ENCODE results near the gene MLN.

Gene MLN

DNA sequence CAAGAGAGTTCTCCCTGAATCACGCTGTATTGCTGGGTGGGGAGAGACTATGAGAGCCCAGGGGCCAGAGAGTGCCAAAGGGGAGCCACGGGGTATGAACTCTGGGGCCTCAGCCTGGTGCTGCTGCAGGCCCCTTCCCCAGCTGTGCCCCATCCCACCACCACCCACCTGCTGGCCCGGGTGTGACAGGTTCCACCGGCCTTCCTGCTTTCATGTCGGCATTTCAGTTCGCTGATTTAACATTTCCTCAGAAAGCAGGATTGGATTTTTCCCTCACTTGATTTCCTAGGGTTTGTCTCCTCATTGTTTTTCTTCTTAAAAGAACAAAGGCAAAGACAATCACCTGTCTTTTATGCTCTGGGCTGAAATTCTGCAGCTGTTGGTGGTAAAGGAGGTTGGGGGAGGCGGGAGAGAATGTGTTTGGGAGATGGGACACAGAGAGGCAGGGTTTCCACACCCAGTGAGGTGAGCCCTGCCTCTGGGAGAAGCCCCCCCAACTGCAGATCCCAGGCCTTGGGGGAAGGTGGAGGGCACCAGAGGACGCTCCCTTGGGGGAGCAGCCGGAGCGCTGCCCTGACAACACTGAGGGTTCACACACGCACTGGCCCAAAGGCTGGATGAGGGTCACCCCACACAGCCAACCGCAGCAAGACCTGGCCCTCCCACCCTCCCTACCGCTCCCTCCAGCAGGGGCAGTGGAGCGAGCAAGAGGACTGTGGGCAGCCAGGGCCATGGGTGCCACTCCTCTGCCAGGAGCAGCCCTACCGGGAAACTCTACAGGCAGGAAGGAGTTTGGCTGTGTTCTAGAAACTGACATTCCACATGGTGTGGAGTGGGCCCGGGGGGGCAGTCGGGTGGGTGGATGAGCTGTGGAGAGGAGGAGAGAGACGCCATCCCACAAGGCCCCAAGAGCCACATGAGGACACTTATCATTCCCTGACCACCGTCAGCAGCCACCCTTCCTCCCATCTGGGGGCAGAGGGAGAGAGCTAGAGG is 10.5 kb upstream of the MLN start:
- Histone ChIP-seq H3K27ac (ENCODE audit: low read depth, low read length, poor library complexity, severe bottlenecking) (no peak overlapping the region), H3K4me3 (ENCODE audit: low read depth, low read length, poor library complexity, severe bottlenecking) (no peak overlapping the region), H3K4me2 (ENCODE audit: low read length) (no peak overlapping the region), H3F3A (ENCODE audit: insufficient read depth, low read length) (no peaks in the 10 kb centered on the region), H3K79me2 (ENCODE audit: insufficient read depth, low read length) (no peaks in the 10 kb centered on the region), H3K9me2 (ENCODE audit: low read depth, low read length) (no peaks in the 10 kb centered on the region), H3K27me3 (ENCODE audit: insufficient read depth, low read length) (no peaks in the 10 kb centered on the region), H3K4me1 (ENCODE audit: insufficient read depth, low read length, severe bottlenecking) (no peaks in the 10 kb centered on the region), H3K9me3 (ENCODE audit: low read length) (no peaks in the 10 kb centered on the region), H3K9ac (ENCODE audit: low read length) (no peak overlapping the region), H2AFZ (ENCODE audit: low read length) (no peak overlapping the region), H4K20me1 (ENCODE audit: insufficient read depth, low read length) (no peaks in the 10 kb centered on the region), H3K36me3 (ENCODE audit: insufficient read depth, low read length) (no peaks in the 10 kb centered on the region)
- TF ChIP-seq, protein P1, sequence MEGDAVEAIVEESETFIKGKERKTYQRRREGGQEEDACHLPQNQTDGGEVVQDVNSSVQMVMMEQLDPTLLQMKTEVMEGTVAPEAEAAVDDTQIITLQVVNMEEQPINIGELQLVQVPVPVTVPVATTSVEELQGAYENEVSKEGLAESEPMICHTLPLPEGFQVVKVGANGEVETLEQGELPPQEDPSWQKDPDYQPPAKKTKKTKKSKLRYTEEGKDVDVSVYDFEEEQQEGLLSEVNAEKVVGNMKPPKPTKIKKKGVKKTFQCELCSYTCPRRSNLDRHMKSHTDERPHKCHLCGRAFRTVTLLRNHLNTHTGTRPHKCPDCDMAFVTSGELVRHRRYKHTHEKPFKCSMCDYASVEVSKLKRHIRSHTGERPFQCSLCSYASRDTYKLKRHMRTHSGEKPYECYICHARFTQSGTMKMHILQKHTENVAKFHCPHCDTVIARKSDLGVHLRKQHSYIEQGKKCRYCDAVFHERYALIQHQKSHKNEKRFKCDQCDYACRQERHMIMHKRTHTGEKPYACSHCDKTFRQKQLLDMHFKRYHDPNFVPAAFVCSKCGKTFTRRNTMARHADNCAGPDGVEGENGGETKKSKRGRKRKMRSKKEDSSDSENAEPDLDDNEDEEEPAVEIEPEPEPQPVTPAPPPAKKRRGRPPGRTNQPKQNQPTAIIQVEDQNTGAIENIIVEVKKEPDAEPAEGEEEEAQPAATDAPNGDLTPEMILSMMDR (IDR thresholded peaks at IDR 0.05; ENCODE audit: low read length), result no peak
- no peak for TF ChIP-seq EZH2 (IDR thresholded peaks at IDR 0.05; ENCODE audit: borderline replicate concordance, low read length)

GRCh38 chr6:33813246-33813904 is 9.6 kb upstream of the MLN start:
- Histone ChIP-seq H3K4me1 (ENCODE audit: insufficient read depth, low read length, severe bottlenecking) (no peaks in the 10 kb centered on the region), H3K27me3 (ENCODE audit: insufficient read depth, low read length) (no peaks in the 10 kb centered on the region), H3K9ac (ENCODE audit: low read length) (no peak overlapping the region), H4K20me1 (ENCODE audit: insufficient read depth, low read length) (no peaks in the 10 kb centered on the region), H3K9me2 (ENCODE audit: low read depth, low read length) (no peaks in the 10 kb centered on the region), H3K4me2 (ENCODE audit: low read length) (no peak overlapping the region), H3K36me3 (ENCODE audit: insufficient read depth, low read length) (no peaks in the 10 kb centered on the region), H3K27ac (ENCODE audit: low read depth, low read length, poor library complexity, severe bottlenecking) (no peak overlapping the region), H3K79me2 (ENCODE audit: insufficient read depth, low read length) (no peaks in the 10 kb centered on the region), H3F3A (ENCODE audit: insufficient read depth, low read length) (no peaks in the 10 kb centered on the region), H2AFZ (ENCODE audit: low read length) (no peak overlapping the region), H3K4me3 (ENCODE audit: low read depth, low read length, poor library complexity, severe bottlenecking) (no peak overlapping the region), H3K9me3 (ENCODE audit: low read length) (no peaks in the 10 kb centered on the region)
- TF ChIP-seq EZH2 (IDR thresholded peaks at IDR 0.05; ENCODE audit: borderline replicate concordance, low read length), result no peak
- TF ChIP-seq, protein P1 (IDR thresholded peaks at IDR 0.05; ENCODE audit: low read length), result no peak

- Histone ChIP-seq H3F3A (ENCODE audit: insufficient read depth, low read length) (no peaks in the 10 kb centered on the region), H3K9me3 (ENCODE audit: low read length) (no peaks in the 10 kb centered on the region), H3K4me2 (ENCODE audit: low read length) (no peak overlapping the region), H2AFZ (ENCODE audit: low read length) (no peak overlapping the region), H3K79me2 (ENCODE audit: insufficient read depth, low read length) (no peaks in the 10 kb centered on the region), H3K9ac (ENCODE audit: low read length) (no peak overlapping the region), H3K27ac (ENCODE audit: low read depth, low read length, poor library complexity, severe bottlenecking) (no peak overlapping the region), H3K9me2 (ENCODE audit: low read depth, low read length) (no peaks in the 10 kb centered on the region), H3K4me3 (ENCODE audit: low read depth, low read length, poor library complexity, severe bottlenecking) (no peak overlapping the region), H3K27me3 (ENCODE audit: insufficient read depth, low read length) (no peaks in the 10 kb centered on the region), H3K4me1 (ENCODE audit: insufficient read depth, low read length, severe bottlenecking) (no peaks in the 10 kb centered on the region), H3K36me3 (ENCODE audit: insufficient read depth, low read length) (no peaks in the 10 kb centered on the region), H4K20me1 (ENCODE audit: insufficient read depth, low read length) (no peaks in the 10 kb centered on the region)
- no peak for TF ChIP-seq EZH2 (IDR thresholded peaks at IDR 0.05; ENCODE audit: borderline replicate concordance, low read length)
- TF ChIP-seq, protein P1 (IDR thresholded peaks at IDR 0.05; ENCODE audit: low read length), result no peak
Measured at GRCh38 chr6:33812669-33813068, 8.9 kb upstream of the MLN start.
